K562 (cell line): ENCODE measurements around the gene BECN2. TPM values are rescaled to one million over a fixed set of nuclear protein-coding genes. Genes with fewer than 3 reads are reported as not detected.
A peak's percentile ranks its signal among the peaks of the same experiment; 100 is the strongest.

Experiments used
- BRCA1 ChIP-seq, 2 experiments: fragments of 450-650 bp in 1 of 2; sonication (generic) in 1 of 2; formaldehyde crosslinking in 1 of 2; IDR thresholded peaks; 2 replicates each; pipeline versions ENCODE4 v1.5.0 to v1.6.1; 2017 to 2020; ENCODE audit warnings: mild to moderate bottlenecking in 1 of 2, missing genetic modification reagents in 1 of 2
- E2F1 ChIP-seq: sonication (generic); formaldehyde crosslinking; IDR thresholded peaks from 2 replicates; pipeline ENCODE4 v1.8.1; 2023; ENCODE audit warnings: mild to moderate bottlenecking, missing genetic modification reagents, moderate library complexity
- GTF2F1 ChIP-seq: IDR thresholded peaks from 2 replicates; pipeline ENCODE4 v1.6.1; 2011; ENCODE audit warnings: low read depth, low read length, improper control_type of control experiment
- HLTF ChIP-seq: fragments of 450-650 bp; IDR thresholded peaks from 2 replicates; pipeline ENCODE4 v1.6.1; 2016
- KAT2B ChIP-seq: IDR thresholded peaks from one replicate; pipeline ENCODE4 v1.6.1; 2012; ENCODE audit warnings: low read depth, mild to moderate bottlenecking, control low read depth, inconsistent platforms, low read length, moderate library complexity
- MAFK ChIP-seq: IDR thresholded peaks from 2 replicates; pipeline ENCODE4 v1.6.1; 2011; ENCODE audit warnings: low read length, improper control_type of control experiment
- MED1 ChIP-seq: sonication (generic); formaldehyde crosslinking; IDR thresholded peaks from 2 replicates; pipeline ENCODE4 v1.8.1; 2023; ENCODE audit warnings: missing genetic modification reagents, borderline replicate concordance
- MIER1 ChIP-seq: fragments of 450-650 bp; IDR thresholded peaks from 2 replicates; pipeline ENCODE4 v1.6.1; 2016; ENCODE audit warnings: antibody characterized with exemption, mild to moderate bottlenecking, low read depth
- MTA1 ChIP-seq: fragments of 450-650 bp; IDR thresholded peaks from 2 replicates; pipeline ENCODE4 v1.6.1; 2017; ENCODE audit warnings: borderline replicate concordance
- OTX1 ChIP-seq: fragments of 450-650 bp; formaldehyde crosslinking; IDR thresholded peaks from 2 replicates; pipeline ENCODE4 v1.4.0; 2022; ENCODE audit warnings: mild to moderate bottlenecking
- PKNOX1 ChIP-seq: fragments of 450-650 bp; IDR thresholded peaks from 2 replicates; pipeline ENCODE4 v1.6.1; 2016
- POLR2AphosphoS5 ChIP-seq: IDR thresholded peaks from 2 replicates; pipeline ENCODE4 v1.6.1; 2011; ENCODE audit warnings: mild to moderate bottlenecking, low read depth, low read length, moderate library complexity; ENCODE audit not compliant: control insufficient read depth, insufficient read depth
- RB1 ChIP-seq: fragments of 450-650 bp; IDR thresholded peaks from 2 replicates; pipeline ENCODE4 v1.6.1; 2017; ENCODE audit warnings: low read depth, mild to moderate bottlenecking
- RNF2 ChIP-seq: sonication (generic); IDR thresholded peaks from 2 replicates; pipeline ENCODE4 v1.6.1; 2016
- SIRT6 ChIP-seq: IDR thresholded peaks from one replicate; pipeline ENCODE4 v1.6.1; 2012; ENCODE audit warnings: low read depth, mild to moderate bottlenecking, control low read depth, inconsistent platforms, low read length, moderate library complexity
- TAF15 ChIP-seq: fragments of 200-400 bp; formaldehyde crosslinking; IDR thresholded peaks from 2 replicates; pipeline ENCODE4 v1.6.1; 2017; ENCODE audit warnings: mild to moderate bottlenecking, low read depth, low read length, moderate library complexity
- TCF3 ChIP-seq: sonication (generic); formaldehyde crosslinking; IDR thresholded peaks from 2 replicates; pipeline ENCODE4 v1.4.0; 2020; ENCODE audit warnings: mild to moderate bottlenecking, missing genetic modification reagents
- ZKSCAN3 ChIP-seq: fragments of 250-450 bp; sonication (Bioruptor Pico); IDR thresholded peaks from 2 replicates; pipeline ENCODE4 v1.4.0; 2020
- ZNF143 ChIP-seq: sonication (generic); formaldehyde crosslinking; IDR thresholded peaks from 2 replicates; pipeline ENCODE4 v1.9.0; 2022; ENCODE audit warnings: mild to moderate bottlenecking, missing genetic modification reagents
- ZNF175 ChIP-seq: fragments of 200-800 bp; sonication (Bioruptor generic); IDR thresholded peaks from 2 replicates; pipeline ENCODE4 v1.6.1; 2016; ENCODE audit warnings: low read depth, mild to moderate bottlenecking, missing genetic modification characterization, missing compliant biosample characterization
- ZNF644 ChIP-seq: fragments of 200-800 bp; sonication (Bioruptor generic); IDR thresholded peaks from 2 replicates; pipeline ENCODE4 v1.6.1; 2016; ENCODE audit warnings: low read depth, missing genetic modification characterization, missing compliant biosample characterization
- ZSCAN32 ChIP-seq: fragments of 450-650 bp; formaldehyde crosslinking; IDR thresholded peaks from 2 replicates; pipeline ENCODE4 v1.4.0; 2020; ENCODE audit warnings: mild to moderate bottlenecking, moderate library complexity
- polyA plus RNA-seq, 8 experiments: library from polyadenylated mRNA; depleted of rRNA in 4 of 8; stranded (reverse) in 5 of 8; unstranded in 3 of 8; fragments of >200 nt; fragmentation: Nextera tagmentation in 2 of 8; fragmentation: Illumina TruSeq in 1 of 8; extraction: Ambion mirVana in 2 of 8; extraction: Trizol in 1 of 8; gene quantifications; 2 replicates each; pipeline versions ENCODE4 v1.2.1 to v1.2.3, GENCODE V29; 2011 to 2014; ENCODE audit warnings: inconsistent platforms in 1 of 8, missing spikeins in 1 of 8
- total RNA-seq, 7 experiments: library from RNA; depleted of rRNA in 6 of 7; stranded (reverse); fragments of >200 nt in 6 of 7; fragmentation: Illumina TruSeq in 2 of 7; extraction: Trizol in 2 of 7; gene quantifications; 2 replicates each; pipeline versions ENCODE4 v1.2.1 to v1.2.3, GENCODE V29; 2011 to 2021; ENCODE audit warnings: low replicate concordance in 1 of 7
- TF ChIP-seq, protein P1 (sequence below), 2 experiments: fragments of 450-650 bp in 1 of 2; sonication (generic) in 1 of 2; formaldehyde crosslinking in 1 of 2; IDR thresholded peaks in 1 of 2; conservative IDR thresholded peaks in 1 of 2; 2 replicates each; pipeline versions ENCODE4 v1.6.1 to v1.8.1; 2016 to 2023; ENCODE audit warnings: mild to moderate bottlenecking in 2 of 2, moderate library complexity in 2 of 2, inconsistent platforms in 1 of 2, missing genetic modification reagents in 1 of 2
- TF ChIP-seq, protein P2 (sequence below), 2 experiments: fragments of 250-450 bp in 1 of 2; fragments of 450-650 bp in 1 of 2; sonication (Bioruptor Pico) in 1 of 2; IDR thresholded peaks; 2 replicates each; pipeline versions ENCODE4 v1.6.1 to v1.8.0; 2016 to 2021; ENCODE audit warnings: mild to moderate bottlenecking in 2 of 2, moderate library complexity in 2 of 2, missing compliant biosample characterization in 1 of 2, missing genetic modification characterization in 1 of 2
- TF ChIP-seq, protein P3 (sequence below), 3 experiments: fragments of 200-800 bp in 1 of 3; sonication (Bioruptor generic) in 1 of 3; sonication (generic) in 1 of 3; formaldehyde crosslinking in 1 of 3; IDR thresholded peaks; 2 replicates each; pipeline versions ENCODE4 v1.6.1 to v1.8.0; 2016 to 2022; ENCODE audit warnings: mild to moderate bottlenecking in 2 of 3, missing compliant biosample characterization in 2 of 3, missing genetic modification characterization in 2 of 3, missing genetic modification reagents in 1 of 3

Gene BECN2
- total and polyA plus RNA-seq, 9 of the 15 experiments (the other 6 are each of a cell fraction or from before 2014, with no cell fraction given) = not detected

GRCh38 chr1:241998412-241998921 lies 40.9 kb downstream of the BECN2 start (continued):
- TF ChIP-seq PKNOX1 (peak; percentile 73), ZNF143 (CRISPR knock-in tag) (no peak), BRCA1 (IDR thresholded peaks at IDR 0.05) (no peak), BRCA1 (CRISPR knock-in tag; IDR thresholded peaks at IDR 0.05) (no peak), RNF2 (0 out of 2 replicates have a peak, but pooled peaks have one; percentile 23), TAF15 (no peak), E2F1 (no peak), RB1 (peak; percentile 84), POLR2AphosphoS5 (no peak), ZSCAN32 (CRISPR knock-in tag) (no peak), GTF2F1 (no peak), SIRT6 (no peak), ZNF644 (tag) (no peak), MAFK (peak; percentile 38), ZNF175 (CRISPR knock-in tag) (no peak), KAT2B (peak; percentile 42), OTX1 (CRISPR knock-in tag) (no peak), ZKSCAN3 (CRISPR knock-in tag) (no peak), HLTF (peak; percentile 73; the same call in 1 of the 2 replicates), MIER1 (peak; percentile 67; the same call in 1 of the 2 replicates), MTA1 (no peak), TCF3 (no peak), MED1 (CRISPR knock-in tag) (no peak)
- TF ChIP-seq, protein P1, sequence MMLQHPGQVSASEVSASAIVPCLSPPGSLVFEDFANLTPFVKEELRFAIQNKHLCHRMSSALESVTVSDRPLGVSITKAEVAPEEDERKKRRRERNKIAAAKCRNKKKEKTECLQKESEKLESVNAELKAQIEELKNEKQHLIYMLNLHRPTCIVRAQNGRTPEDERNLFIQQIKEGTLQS (IDR thresholded peaks at IDR 0.05) = peak; percentile 49; the same call in 1 of the 2 replicates
- TF ChIP-seq, protein P1 (CRISPR knock-in tag; conservative IDR thresholded peaks at IDR 0.05) = no peak
- TF ChIP-seq, protein P2, sequence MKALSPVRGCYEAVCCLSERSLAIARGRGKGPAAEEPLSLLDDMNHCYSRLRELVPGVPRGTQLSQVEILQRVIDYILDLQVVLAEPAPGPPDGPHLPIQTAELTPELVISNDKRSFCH (CRISPR knock-in tag; IDR thresholded peaks at IDR 0.05) = no peak
- TF ChIP-seq, protein P2 (tag; IDR thresholded peaks at IDR 0.05) = no peak
- TF ChIP-seq, protein P3, sequence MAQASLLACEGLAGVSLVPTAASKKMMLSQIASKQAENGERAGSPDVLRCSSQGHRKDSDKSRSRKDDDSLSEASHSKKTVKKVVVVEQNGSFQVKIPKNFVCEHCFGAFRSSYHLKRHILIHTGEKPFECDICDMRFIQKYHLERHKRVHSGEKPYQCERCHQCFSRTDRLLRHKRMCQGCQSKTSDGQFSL (CRISPR knock-in tag; IDR thresholded peaks at IDR 0.05) = no peak
- TF ChIP-seq, protein P3 (tag; IDR thresholded peaks at IDR 0.05) = no peak
